ENCODE data around the gene PLXDC2.

GRCh38 chr10:19847321-19847720 lies 31.1 kb downstream of the PLXDC2 start:
- TF ChIP-seq POLR2A (IDR thresholded peaks at IDR 0.05) (no peak), CTCF (IDR thresholded peaks at IDR 0.05) (no peak)
